Loucy (cell line): ENCODE measurements around the gene MS4A10.

Experiments
- CTCF ChIP-seq: fragments of 200-600 bp; sonication (generic); conservative IDR thresholded peaks from 2 replicates; pipeline ENCODE4 v1.5.1; 2014; ENCODE audit warnings: mild to moderate bottlenecking, antibody characterized with exemption, low read length
- EZH2phosphoT487 ChIP-seq: fragments of 200-600 bp; IDR thresholded peaks from 2 replicates; pipeline ENCODE4 v1.6.1; 2018; ENCODE audit warnings: antibody characterized with exemption, mild to moderate bottlenecking, moderate library complexity, borderline replicate concordance

- no peak for TF ChIP-seq CTCF
- no peak for TF ChIP-seq EZH2phosphoT487
These were observed 64.7 kb downstream of the MS4A10 start for GRCh38 chr11:60849641-60850520.
